Natural killer cell treated with Interleukin-12 subunit alpha and Interleukin-12 subunit beta and Interleukin-15 and Interleukin-18, amount 100 ng/mL, for 72 hours (primary cell): ENCODE measurements around the gene CELA2A. TPM values are rescaled to one million over a fixed set of nuclear protein-coding genes. Genes with fewer than 3 reads are reported as not detected.
"Not testable (repeated sequence)": the region's sequence is repeated elsewhere in the genome, so short reads cannot be mapped to it uniquely, and the experiment has no call there.

Experiments used
- ATAC-seq, 2 donors: fragments of 150-1000 bp; cut with Tn5 transposase in 1 of 2; sonication (Bioruptor Pico), chemical (Tn5 transposase) in 1 of 2; 2 replicates each; pipeline ENCODE4 v1.10.0; 2021
- DNase-seq: peaks from one replicate; pipeline ENCODE4 v3.0.0; 2022; ENCODE audit warnings: low spot score
- H3K27ac Mint-ChIP-seq, 2 donors: 1 replicate in 1 of 2; 2 replicates in 1 of 2; pipeline ENCODE4 v1.8.0; 2022; ENCODE audit warnings: mixed read lengths in 2 of 2, mild to moderate bottlenecking in 1 of 2, moderate library complexity in 1 of 2
- H3K27me3 Mint-ChIP-seq, 2 donors: 1 replicate in 1 of 2; 2 replicates in 1 of 2; pipeline ENCODE4 v1.8.0; 2022; ENCODE audit warnings: mixed read lengths in 2 of 2
- H3K36me3 Mint-ChIP-seq: one replicate; pipeline ENCODE4 v1.8.0; 2022; ENCODE audit warnings: mixed read lengths
- H3K4me1 Mint-ChIP-seq, 2 donors: 1 replicate in 1 of 2; 2 replicates in 1 of 2; pipeline ENCODE4 v1.8.0; 2022; ENCODE audit warnings: low read depth in 2 of 2, mixed read lengths in 2 of 2, mild to moderate bottlenecking in 1 of 2
- H3K4me3 Mint-ChIP-seq: one replicate; pipeline ENCODE4 v1.8.0; 2022; ENCODE audit warnings: mixed read lengths
- H3K9me3 Mint-ChIP-seq: 2 replicates; pipeline ENCODE4 v1.8.0; 2022; ENCODE audit warnings: mixed read lengths
- total RNA-seq, 2 donors: library from RNA; stranded (reverse); gene quantifications; one replicate each; pipeline ENCODE4 v1.2.3, GENCODE V29; 2022

The CELA2A gene
- total RNA-seq, 2 donors from 2014 or later = not detected

DNA sequence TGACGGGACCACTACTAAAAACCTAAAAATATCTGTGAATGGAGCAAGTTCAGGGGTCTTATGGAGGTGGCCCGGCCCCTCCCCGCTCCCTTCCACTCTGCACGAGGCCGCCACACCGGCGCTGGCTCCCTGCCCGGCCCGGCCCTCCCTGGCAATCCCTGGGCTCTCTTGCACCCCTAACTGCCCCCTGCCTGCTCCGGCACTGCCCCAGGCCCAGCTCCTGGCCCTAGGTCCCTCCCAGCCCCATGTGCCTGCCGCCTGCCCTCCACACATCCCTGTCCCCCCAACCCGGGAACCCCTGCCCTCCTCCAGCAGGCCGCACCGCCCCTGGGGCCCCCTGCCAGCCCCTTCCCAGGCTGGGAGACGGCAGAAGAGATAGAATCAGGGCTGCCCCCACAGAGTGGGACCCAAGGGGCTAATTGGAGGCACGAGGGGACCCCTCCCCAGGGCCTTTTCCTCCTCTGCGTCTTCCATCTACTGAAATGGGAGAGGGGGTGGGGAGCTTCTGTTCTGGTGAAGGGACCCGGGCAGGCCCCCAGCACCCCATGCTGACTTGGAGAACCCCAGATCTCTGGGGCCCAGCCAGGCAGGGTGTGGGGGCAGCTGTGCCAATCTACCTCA lies 27.6 kb upstream of the CELA2A start:
- Mint-ChIP-seq H3K9me3 (no peaks in the 10 kb centered on the region), H3K27ac (no peak overlapping the region), H3K4me3 (no peak overlapping the region), H3K27me3 (no peaks in the 10 kb centered on the region), H3K4me1 (peaks cover 29 to 31% of the 10 kb centered on the region in 2 donors), H3K36me3 (no peaks in the 10 kb centered on the region)
- ATAC-seq = no peak
- DNase-seq = no peak

DNA sequence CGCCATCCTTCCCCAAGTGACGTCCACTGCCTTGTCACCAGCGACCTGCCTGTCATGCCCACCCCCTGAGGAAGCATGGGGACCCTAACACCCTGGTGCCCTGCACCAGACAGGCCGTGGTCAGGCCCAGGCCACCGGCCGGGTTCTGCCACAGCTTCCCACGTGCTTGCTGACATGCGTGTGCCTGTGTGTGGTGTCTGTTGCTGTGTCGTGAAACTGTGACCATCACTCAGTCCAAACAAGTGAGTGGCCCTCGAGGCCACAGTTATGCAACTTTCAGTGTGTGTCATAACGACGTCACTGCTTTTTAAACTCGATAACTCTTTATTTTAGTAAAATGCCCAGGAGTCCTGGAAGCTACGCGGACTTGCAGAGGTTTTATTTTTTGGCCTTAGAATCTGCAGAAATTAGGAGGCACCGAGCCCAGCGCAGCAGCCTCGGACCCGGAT lies 26.8 kb upstream of the CELA2A start:
- DNase-seq (no peak), ATAC-seq (peak; percentile 58 to 60)
- Mint-ChIP-seq H3K27ac (peak overlapping the region; percentile 62 to 80), H3K9me3 (no peaks in the 10 kb centered on the region), H3K27me3 (no peaks in the 10 kb centered on the region), H3K4me3 (no peak overlapping the region), H3K4me1 (peaks cover 24 to 27% of the 10 kb centered on the region in 2 donors), H3K36me3 (no peaks in the 10 kb centered on the region)

DNA sequence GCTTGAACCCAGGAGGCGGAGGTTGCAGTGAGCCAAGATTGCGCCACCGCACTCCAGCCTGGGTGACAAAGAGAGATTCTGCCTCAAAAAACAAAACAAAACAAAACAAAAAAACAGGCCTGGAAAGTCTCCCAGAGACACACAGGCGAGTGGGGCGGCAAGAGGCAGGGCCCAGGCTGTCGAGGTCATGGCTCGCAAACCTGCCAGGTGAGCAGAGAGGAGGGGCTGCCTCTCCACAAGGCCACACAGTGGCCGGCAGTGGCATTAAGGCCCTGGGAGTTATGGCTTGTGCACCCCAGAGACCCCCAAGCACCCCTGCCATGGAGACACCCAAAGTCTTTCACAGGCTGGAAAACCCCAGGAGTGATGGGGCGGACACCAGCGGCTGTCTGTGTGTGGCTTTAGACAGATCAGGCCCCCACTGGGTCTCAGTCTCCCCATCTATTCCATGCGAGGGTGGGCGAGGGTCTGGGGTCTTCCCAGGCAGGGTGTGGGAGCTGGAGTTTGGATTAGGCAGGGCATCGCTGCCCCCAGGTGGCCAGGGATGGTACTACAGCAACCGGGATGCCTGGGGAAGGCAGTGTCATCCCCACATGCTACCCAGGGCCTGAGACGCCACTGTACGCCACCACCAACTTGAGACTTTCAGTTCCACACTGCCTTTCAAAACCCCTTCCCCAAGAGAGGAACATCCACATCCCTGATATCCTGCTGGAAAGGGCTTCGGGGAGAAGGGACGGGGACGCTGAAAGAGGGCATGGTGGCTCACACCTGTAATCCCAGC lies 25.6 kb upstream of the CELA2A start:
- Mint-ChIP-seq H3K27ac (peak overlapping the region; percentile 62 to 82), H3K9me3 (no peaks in the 10 kb centered on the region), H3K4me3 (no peak overlapping the region), H3K4me1 (peaks cover 26% of the 10 kb centered on the region in 2 donors), H3K27me3 (no peaks in the 10 kb centered on the region), H3K36me3 (no peaks in the 10 kb centered on the region)
- peak; percentile 71 for ATAC-seq
- DNase-seq = no peak

DNA sequence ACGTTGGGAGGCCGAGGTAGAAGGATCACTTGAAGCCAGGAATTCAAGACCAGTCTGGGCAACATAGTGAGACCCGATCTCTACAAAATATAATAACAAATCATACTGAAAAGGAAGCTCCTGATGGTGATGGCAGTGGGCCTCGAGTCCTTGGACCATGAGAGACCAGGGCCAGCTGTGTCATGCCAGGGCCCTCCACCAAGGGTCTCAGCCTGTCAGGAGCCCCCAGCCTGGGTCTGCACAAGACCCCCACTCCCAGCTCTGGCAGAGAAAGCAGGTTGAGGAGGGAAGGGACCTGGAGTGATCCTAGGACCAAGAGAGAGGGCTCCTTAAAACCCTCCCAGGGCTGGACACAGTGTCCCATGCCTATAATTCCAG lies 25.0 kb upstream of the CELA2A start:
- Mint-ChIP-seq H3K4me1 (peaks cover 20% of the 10 kb centered on the region in 2 donors), H3K27ac (peak overlapping the region; percentile 62 to 82), H3K4me3 (no peak overlapping the region), H3K9me3 (no peaks in the 10 kb centered on the region), H3K36me3 (no peaks in the 10 kb centered on the region), H3K27me3 (no peaks in the 10 kb centered on the region)
- DNase-seq = no peak
- ATAC-seq = no peak

DNA sequence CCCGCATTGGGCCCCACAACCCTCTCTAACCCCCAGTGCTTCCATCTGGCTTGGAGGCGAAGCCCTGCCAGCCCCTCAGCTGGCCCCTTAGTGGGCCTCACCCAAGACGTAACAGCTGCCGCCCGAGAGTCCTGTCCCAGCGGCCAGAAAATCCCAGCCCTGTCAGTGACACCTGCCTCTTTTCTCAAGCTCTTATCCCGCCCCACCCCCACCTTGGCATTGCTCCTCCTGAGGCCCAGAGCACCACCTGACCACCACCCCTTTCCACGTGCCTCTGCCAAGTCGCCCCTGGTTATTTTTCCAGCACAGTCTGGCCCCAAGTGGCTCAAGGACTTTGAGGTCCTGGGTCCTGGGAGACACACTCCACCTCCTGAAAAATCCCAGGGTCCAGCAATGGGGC lies 24.2 kb upstream of the CELA2A start:
- Mint-ChIP-seq H3K36me3 (no peaks in the 10 kb centered on the region), H3K4me1 (peaks cover 18% of the 10 kb centered on the region in 2 donors), H3K27ac (peak overlapping the region; percentile 39 to 74), H3K4me3 (no peak overlapping the region), H3K27me3 (no peaks in the 10 kb centered on the region), H3K9me3 (no peaks in the 10 kb centered on the region)
- ATAC-seq = no peak
- DNase-seq = no peak

DNA sequence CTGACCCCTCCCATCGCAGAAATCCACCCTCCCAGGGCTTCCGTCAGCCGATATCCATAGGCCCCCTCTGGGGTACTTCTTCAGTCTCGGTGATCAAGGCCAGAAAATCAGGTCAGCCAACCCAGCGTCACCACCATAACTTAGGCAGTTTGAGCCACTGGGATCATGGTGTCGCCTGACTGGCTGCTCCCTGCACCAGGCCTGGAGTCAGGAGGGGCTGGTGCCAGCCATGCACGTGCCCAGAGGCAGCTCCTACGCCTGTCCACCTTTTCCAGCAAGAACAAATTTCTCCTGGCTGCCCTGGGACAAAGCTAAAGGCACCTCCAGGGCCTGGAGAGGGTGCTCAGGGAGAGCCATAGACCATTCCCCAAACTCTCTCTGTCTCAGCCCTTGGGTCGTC lies 23.1 kb upstream of the CELA2A start:
- no peak overlapping the region for H3K4me3 Mint-ChIP-seq
- no peaks in the 10 kb centered on the region for H3K9me3 Mint-ChIP-seq
- H3K4me1 Mint-ChIP-seq = peaks cover 16 to 18% of the 10 kb centered on the region in 2 donors
- no peaks in the 10 kb centered on the region for H3K27me3 Mint-ChIP-seq
- peak overlapping the region in 1 of 2 donors; percentile 74 for H3K27ac Mint-ChIP-seq
- H3K36me3 Mint-ChIP-seq = no peaks in the 10 kb centered on the region
- ATAC-seq (no peak), DNase-seq (no peak)

DNA sequence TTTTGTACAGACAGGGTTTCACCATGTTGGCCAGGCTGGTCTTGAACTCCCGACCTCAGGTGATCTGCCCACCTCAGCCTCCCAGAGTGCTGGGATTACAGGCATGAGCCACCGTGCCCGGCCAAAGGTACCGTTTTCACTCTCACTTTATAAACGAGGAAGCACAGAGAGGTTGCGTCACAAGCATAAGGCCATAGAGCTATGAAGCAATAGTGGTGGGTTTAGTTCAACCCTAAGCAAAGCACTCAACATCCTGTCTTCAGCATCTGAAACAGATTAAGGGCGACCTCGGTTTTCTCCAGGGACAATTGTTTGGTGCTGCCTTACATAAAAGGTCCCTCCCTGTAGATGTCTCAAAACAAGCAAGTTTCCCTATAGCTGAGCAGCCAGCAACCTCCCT lies 21.8 kb upstream of the CELA2A start:
- H3K9me3 Mint-ChIP-seq, DNase-seq, H3K4me3 Mint-ChIP-seq, H3K36me3 Mint-ChIP-seq, H3K27me3 Mint-ChIP-seq: not testable (repeated sequence)
- Mint-ChIP-seq H3K27ac (peak overlapping the region; percentile 41 to 89), H3K4me1 (peaks cover 14 to 15% of the 10 kb centered on the region in 2 donors)
- ATAC-seq = peak in 1 of 2 donors; percentile 73

DNA sequence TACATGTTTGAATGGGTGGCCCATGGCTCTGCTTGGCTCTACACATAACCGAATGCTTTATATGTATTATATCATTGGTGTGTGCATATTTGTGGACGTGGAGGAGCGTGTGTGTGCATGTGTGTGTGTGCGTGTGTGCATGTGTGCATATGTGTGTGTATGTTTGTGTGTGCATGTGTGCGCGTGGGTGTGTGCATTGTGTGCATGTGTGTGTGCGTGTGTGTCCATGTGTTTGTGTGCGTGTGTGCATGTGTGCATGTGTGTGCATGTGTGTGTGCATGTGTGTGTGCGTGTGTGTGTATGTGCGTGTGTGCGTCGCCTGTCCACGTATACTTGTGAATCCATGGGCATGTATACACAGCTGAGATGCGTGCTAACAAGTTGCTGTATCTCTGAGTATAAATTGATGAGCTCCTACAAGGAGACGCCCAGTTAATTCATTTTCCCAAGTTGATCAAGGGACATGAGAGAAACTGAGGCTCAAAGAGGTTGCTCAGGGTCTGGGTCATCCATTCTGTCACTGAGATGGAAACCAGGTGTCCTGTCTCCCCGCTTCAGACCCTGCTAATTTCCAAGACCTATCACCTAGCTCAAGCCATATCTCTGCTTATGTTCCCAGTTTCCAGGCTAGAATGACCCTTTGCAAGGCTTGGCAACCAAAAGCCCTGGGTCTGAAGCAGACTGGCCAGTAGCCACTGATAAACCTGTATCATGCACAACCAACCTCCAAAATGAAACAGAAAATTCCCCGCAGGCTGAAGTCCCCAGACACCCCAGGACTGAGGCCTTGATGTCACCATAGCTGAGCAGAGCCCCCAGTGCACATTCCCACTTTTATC lies 21.1 kb upstream of the CELA2A start:
- H3K36me3 Mint-ChIP-seq = no peaks in the 10 kb centered on the region
- H3K4me1 Mint-ChIP-seq = peaks cover 8 to 9% of the 10 kb centered on the region in 2 donors
- H3K9me3 Mint-ChIP-seq = no peaks in the 10 kb centered on the region
- DNase-seq = no peak
- H3K4me3 Mint-ChIP-seq = no peak overlapping the region
- H3K27ac Mint-ChIP-seq = peak overlapping the region; percentile 41 to 89
- no peaks in the 10 kb centered on the region for H3K27me3 Mint-ChIP-seq
- no peak for ATAC-seq

DNA sequence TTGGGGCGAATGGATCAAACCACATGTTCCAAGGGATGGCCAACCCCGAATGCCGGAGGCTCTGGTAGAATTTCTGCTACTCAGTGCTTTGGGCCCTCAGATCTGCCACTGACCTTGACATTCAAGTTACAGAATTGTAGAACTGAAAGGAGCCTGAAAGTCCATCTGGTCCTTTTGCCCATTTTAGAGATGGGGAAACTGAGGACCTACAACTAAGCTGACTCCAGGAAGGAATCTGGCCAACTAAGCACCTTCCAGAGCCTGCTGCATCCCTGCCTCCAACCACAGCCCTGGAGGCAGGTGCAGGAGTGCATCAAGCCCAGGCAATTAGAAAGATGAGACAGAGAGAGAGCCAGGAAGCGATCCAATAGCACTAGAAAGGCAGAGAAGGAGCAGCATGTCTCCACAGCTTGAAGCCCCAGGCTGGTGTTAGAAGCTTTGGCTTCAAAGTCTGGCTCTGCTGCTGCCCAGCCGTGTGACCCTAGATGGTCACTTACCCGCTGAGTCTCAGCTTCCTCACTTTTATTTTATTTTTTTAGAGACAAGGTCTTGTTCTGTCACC lies 19.6 kb upstream of the CELA2A start:
- no peaks in the 10 kb centered on the region for H3K36me3 Mint-ChIP-seq
- no peak overlapping the region for H3K4me3 Mint-ChIP-seq

DNA sequence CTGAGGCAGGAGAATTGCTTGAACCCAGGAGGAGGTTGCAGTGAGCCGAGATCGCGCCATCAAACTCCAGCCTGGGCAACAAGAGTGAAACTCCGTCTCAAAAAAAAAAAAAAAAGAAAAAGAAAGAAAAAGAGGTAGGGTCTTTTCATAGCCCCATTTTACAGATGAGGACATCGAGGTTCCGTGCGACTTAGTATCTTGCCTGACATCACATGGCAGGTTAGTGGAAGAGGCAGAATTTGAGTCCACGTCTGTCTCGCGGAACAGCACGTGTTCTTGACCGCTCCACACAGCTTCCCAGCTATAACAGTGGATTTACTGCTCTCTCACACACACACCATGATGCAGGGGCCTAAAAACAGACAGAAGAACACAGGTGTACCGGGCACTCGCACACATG lies 17.2 kb upstream of the CELA2A start:
- ATAC-seq (no peak), DNase-seq (no peak)
- H3K9me3 Mint-ChIP-seq = no peaks in the 10 kb centered on the region
- H3K27ac Mint-ChIP-seq = no peak overlapping the region
- H3K4me3 Mint-ChIP-seq = no peak overlapping the region
- peaks cover 0 to 3% of the 10 kb centered on the region in 2 donors for H3K27me3 Mint-ChIP-seq
- H3K36me3 Mint-ChIP-seq = no peaks in the 10 kb centered on the region
- peaks cover 8 to 9% of the 10 kb centered on the region in 2 donors for H3K4me1 Mint-ChIP-seq

More for the DNA sequence above, 19.6 kb upstream of the CELA2A start:
- no peak overlapping the region for H3K27ac Mint-ChIP-seq
- no peak for ATAC-seq
- peaks cover 0 to 3% of the 10 kb centered on the region in 2 donors for H3K27me3 Mint-ChIP-seq
- H3K9me3 Mint-ChIP-seq = no peaks in the 10 kb centered on the region
- H3K4me1 Mint-ChIP-seq = peaks cover 8 to 9% of the 10 kb centered on the region in 2 donors
- no peak for DNase-seq

DNA sequence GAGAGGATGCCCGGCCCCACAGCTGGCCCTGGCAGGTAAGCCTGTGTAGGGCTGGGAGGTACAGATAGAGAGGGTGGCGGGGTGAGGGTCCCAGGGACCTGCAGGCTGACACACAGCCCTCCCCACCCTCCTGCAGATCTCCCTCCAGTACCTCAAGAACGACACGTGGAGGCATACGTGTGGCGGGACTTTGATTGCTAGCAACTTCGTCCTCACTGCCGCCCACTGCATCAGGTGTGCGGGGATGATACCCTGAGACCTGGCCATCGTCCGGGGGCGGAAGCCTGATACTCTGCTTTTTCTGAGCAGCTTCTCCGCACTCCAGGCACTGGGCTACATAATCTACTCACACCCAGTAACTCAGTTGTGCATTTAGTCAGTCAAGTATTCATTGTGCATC lies 16.2 kb upstream of the CELA2A start:
- Mint-ChIP-seq H3K4me3 (no peak overlapping the region), H3K27ac (no peak overlapping the region), H3K36me3 (no peaks in the 10 kb centered on the region), H3K9me3 (no peaks in the 10 kb centered on the region), H3K27me3 (peaks cover 0 to 7% of the 10 kb centered on the region in 2 donors), H3K4me1 (peaks cover 5 to 6% of the 10 kb centered on the region in 2 donors)
- no peak for ATAC-seq
- no peak for DNase-seq

DNA sequence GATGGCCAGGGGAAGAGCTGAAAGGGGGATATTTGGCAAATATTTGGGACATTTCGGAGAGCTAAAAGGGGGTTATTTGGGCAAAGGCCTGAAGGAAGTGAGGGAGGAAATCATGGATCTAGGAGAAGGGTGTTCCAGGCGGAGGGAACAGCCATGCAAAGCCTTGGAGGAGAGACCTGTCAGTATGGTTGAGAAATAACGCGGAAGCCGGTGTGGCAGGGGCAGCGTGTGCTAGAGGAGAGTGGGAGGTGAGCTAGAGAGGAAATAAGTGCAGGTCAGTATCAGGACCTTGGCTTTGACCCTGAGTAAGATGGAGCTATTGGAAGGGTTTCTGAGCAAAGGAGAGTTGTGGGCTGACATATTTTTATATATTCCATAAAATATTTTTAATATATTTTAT lies 15.3 kb upstream of the CELA2A start:
- Mint-ChIP-seq H3K4me1 (peaks cover 12 to 14% of the 10 kb centered on the region in 2 donors), H3K27me3 (peaks cover 7 to 8% of the 10 kb centered on the region in 2 donors), H3K27ac (no peak overlapping the region), H3K9me3 (no peaks in the 10 kb centered on the region), H3K4me3 (no peak overlapping the region), H3K36me3 (no peaks in the 10 kb centered on the region)
- DNase-seq = no peak
- ATAC-seq = no peak

DNA sequence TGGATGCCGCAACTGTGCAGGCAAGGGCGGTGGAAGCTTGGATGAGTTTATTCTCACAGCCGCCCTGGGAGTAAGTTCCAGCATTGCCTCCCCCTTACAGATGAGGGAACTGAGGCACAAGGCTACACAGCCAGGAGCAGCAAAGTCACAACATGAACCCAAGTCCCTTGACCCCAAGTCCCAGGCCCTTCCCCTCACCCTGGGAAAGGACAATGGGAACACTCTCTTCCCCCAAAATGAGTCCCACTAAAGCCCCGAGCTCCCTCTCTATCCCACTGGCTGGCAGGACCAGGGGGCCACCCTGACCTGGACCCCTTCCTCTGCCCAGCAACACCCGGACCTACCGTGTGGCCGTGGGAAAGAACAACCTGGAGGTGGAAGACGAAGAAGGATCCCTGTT lies 14.4 kb upstream of the CELA2A start:
- ATAC-seq (no peak), DNase-seq (no peak)
- H3K36me3 Mint-ChIP-seq = no peaks in the 10 kb centered on the region
- H3K9me3 Mint-ChIP-seq = no peaks in the 10 kb centered on the region
- H3K4me3 Mint-ChIP-seq = no peak overlapping the region
- no peak overlapping the region for H3K27ac Mint-ChIP-seq
- peaks cover 7 to 8% of the 10 kb centered on the region in 2 donors for H3K27me3 Mint-ChIP-seq
- peaks cover 12 to 14% of the 10 kb centered on the region in 2 donors for H3K4me1 Mint-ChIP-seq
